A375 (cell line): ENCODE data around the gene FAAH. TPM values are rescaled to one million over a fixed set of nuclear protein-coding genes. Genes with fewer than 3 reads are reported as not detected.

Experiments used
- total RNA-seq: library from RNA; depleted of rRNA; stranded (reverse); fragments of >200 nt; shearing (Covaris generic); gene quantifications from 2 replicates; pipeline ENCODE4 v1.2.3, GENCODE V29; 2014; rRNA removed

Gene FAAH
- 0.30 and 1.5 TPM in 2 replicates for total RNA-seq

DNA sequence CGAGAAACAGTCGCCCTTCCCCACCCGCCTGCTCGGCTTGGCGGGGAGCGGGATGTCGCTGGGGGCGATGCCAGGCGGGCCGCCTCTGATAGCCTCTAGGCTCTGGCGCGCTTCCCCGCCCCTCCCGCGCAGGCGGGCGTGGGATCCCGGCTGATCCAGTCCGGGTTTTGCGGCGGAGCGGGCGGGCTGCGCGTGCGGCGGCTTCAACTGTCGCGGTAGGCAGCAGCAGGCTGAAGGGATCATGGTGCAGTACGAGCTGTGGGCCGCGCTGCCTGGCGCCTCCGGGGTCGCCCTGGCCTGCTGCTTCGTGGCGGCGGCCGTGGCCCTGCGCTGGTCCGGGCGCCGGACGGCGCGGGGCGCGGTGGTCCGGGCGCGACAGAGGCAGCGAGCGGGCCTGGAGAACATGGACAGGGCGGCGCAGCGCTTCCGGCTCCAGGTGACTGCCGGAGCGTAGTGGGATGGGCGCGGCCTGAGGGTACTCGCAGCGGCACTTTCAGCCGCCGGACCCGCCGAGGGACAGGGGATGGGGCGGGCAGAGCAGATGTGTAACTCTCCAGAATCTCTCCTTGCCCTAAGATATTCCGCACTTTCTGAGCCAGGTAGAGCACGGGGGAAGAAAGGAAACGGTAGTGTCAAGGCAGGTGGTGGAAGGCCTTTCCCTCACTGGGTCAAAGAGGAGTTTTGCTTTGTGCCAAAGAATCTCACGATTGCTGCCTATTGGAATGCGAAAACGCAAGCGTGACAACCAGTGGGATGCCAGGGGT, at the start of gene FAAH:
Gene FAAH, plus strand, starts transcription at position 210 of the 764 bp plus-strand sequence. Its CDS starts 32 bp downstream, at position 242.

Other genes starting within 250 kb of the FAAH start
- 1.3 TPM in 1 of 2 replicates, not detected in the other for gene TSPAN1, start 219.2 kb upstream of the FAAH start, total RNA-seq
- not detected in 2 replicates for gene P3R3URF, start 217.8 kb upstream of the FAAH start, total RNA-seq
- 104 and 108 TPM in 2 replicates for gene POMGNT1, start 195.9 kb upstream of the FAAH start, total RNA-seq
- gene LURAP1, start 191.0 kb upstream of the FAAH start, total RNA-seq = 1.5 and 2.5 TPM in 2 replicates
- gene RAD54L, start 146.6 kb upstream of the FAAH start, total RNA-seq = 16.8 and 18.4 TPM in 2 replicates
- gene LRRC41, start 90.7 kb upstream of the FAAH start, total RNA-seq = 61.8 and 64.2 TPM in 2 replicates
- gene UQCRH, start 90.6 kb upstream of the FAAH start, total RNA-seq = 1,270 and 1,540 TPM in 2 replicates
- 18.7 and 21.8 TPM in 2 replicates for gene NSUN4, start 53.5 kb upstream of the FAAH start, total RNA-seq
- 0.19 TPM in 1 of 2 replicates, not detected in the other for gene DMBX1, start 95.5 kb downstream of the FAAH start, total RNA-seq
- not detected in 2 replicates for gene KNCN, start 157.3 kb downstream of the FAAH start, total RNA-seq
- gene MKNK1, start 210.0 kb downstream of the FAAH start, total RNA-seq = 27.3 and 29.5 TPM in 2 replicates
- 8.8 and 9.0 TPM in 2 replicates for gene MOB3C, start 222.5 kb downstream of the FAAH start, total RNA-seq